Natural killer cell (primary cell): ENCODE results near the gene AGPAT2. TPM values are rescaled to one million over a fixed set of nuclear protein-coding genes. Genes with fewer than 3 reads are reported as not detected.

ENCODE experiments used
- ATAC-seq, 3 donors: fragments of 150-1000 bp in 2 of 3; fragments of 200-7000 bp in 1 of 3; cut with Tn5 transposase; 1 replicate in 1 of 3; 2 replicates in 2 of 3; pipeline ENCODE4 v1.10.0; 2021; ENCODE audit warnings: mild to moderate bottlenecking in 2 of 3, moderate library complexity in 2 of 3
- DNase-seq, 2 donors: peaks; one replicate each; pipeline versions ENCODE4 v3.0.0 to v3.0.0-alpha.2; 2013 to 2021; ENCODE audit warnings: mixed read lengths in 1 of 2
- H3K27ac ChIP-seq: one replicate; pipeline ENCODE4 v1.5.1; 2013; ENCODE audit warnings: mild to moderate bottlenecking, low read length
- H3K27me3 ChIP-seq: one replicate; pipeline ENCODE4 v1.6.1; 2013; ENCODE audit warnings: low read length; ENCODE audit not compliant: control insufficient read depth, insufficient read depth
- H3K36me3 ChIP-seq: one replicate; pipeline ENCODE4 v1.6.1; 2013; ENCODE audit warnings: low read length; ENCODE audit not compliant: control insufficient read depth, insufficient read depth
- H3K4me1 ChIP-seq: one replicate; pipeline ENCODE4 v1.6.1; 2013; ENCODE audit warnings: low read length; ENCODE audit not compliant: control insufficient read depth, insufficient read depth
- H3K4me3 ChIP-seq: one replicate; pipeline ENCODE4 v1.5.1; 2013; ENCODE audit warnings: low read length
- H3K9me3 ChIP-seq: one replicate; pipeline ENCODE4 v1.6.1; 2013; ENCODE audit warnings: low read length; ENCODE audit not compliant: control insufficient read depth, insufficient read depth
- H3K27ac Mint-ChIP-seq, 2 donors: one replicate each; pipeline ENCODE4 v1.8.0; 2022; ENCODE audit warnings: mild to moderate bottlenecking in 2 of 2, mixed read lengths in 2 of 2, moderate library complexity in 1 of 2
- H3K27me3 Mint-ChIP-seq, 2 donors: one replicate each; pipeline ENCODE4 v1.8.0; 2022; ENCODE audit warnings: low read depth in 2 of 2, mixed read lengths in 2 of 2
- H3K36me3 Mint-ChIP-seq: one replicate; pipeline ENCODE4 v1.8.0; 2022; ENCODE audit warnings: mixed read lengths
- H3K4me1 Mint-ChIP-seq, 2 donors: one replicate each; pipeline ENCODE4 v1.8.0; 2022; ENCODE audit warnings: mixed read lengths in 2 of 2
- H3K4me3 Mint-ChIP-seq: one replicate; pipeline ENCODE4 v1.8.0; 2022; ENCODE audit warnings: mild to moderate bottlenecking, moderate library complexity, mixed read lengths
- H3K9me3 Mint-ChIP-seq, 2 donors: one replicate each; pipeline ENCODE4 v1.8.0; 2022; ENCODE audit warnings: mixed read lengths in 2 of 2
- CTCF ChIP-seq: fragments of 200-600 bp; IDR thresholded peaks from one replicate; pipeline ENCODE4 v1.8.0; 2022; ENCODE audit warnings: antibody characterized with exemption
- WGBS: methylation state at CpG from one replicate; pipeline ENCODE4 v1.1.7; 2013; ENCODE audit warnings: missing lambda C conversion rate; ENCODE audit not compliant: insufficient coverage; 5-methylcytosine and 5-hydroxymethylcytosine counted together
- intact Hi-C: fragments of 100-400 bp; cut with micrococcal nuclease; formaldehyde crosslinking; loops from one replicate; pipeline ENCODE4 v1.14.2; 2022
- total RNA-seq, 4 donors: library from RNA; stranded (reverse); fragments of 120-200 nt in 1 of 4; gene quantifications; one replicate each; pipeline versions ENCODE4 v1.2.3 to v1.2.4, GENCODE V29; 2013 to 2022

AGPAT2 gene
- total RNA-seq, 3 donors from 2014 or later (not counting 1 experiment from before 2014, with no cell fraction given): 10.3 to 19.4 (median 12.0) TPM

- Histone ChIP-seq H3K4me3 (no peak overlapping the region), H3K27me3 (no peaks in the 10 kb centered on the region), H3K27ac (no peak overlapping the region), H3K36me3 (no peaks in the 10 kb centered on the region), H3K9me3 (no peaks in the 10 kb centered on the region), H3K4me1 (peaks cover 15% of the 10 kb centered on the region)
- ATAC-seq (no peak), DNase-seq (no peak)
- Mint-ChIP-seq H3K4me1 (no peaks in the 10 kb centered on the region), H3K27ac (no peak overlapping the region), H3K4me3 (no peak overlapping the region), H3K36me3 (no peaks in the 10 kb centered on the region), H3K27me3 (peaks cover 5% of the 10 kb centered on the region in 2 donors), H3K9me3 (no peaks in the 10 kb centered on the region)
- 92% methylated on average over 46 of the region's 46 CpGs for WGBS
- intact Hi-C loops: no loop called here
- no peak for TF ChIP-seq CTCF
Measured at GRCh38 chr9:136692185-136693134, 5.2 kb upstream of the AGPAT2 start.

- Histone ChIP-seq H3K27ac (no peak overlapping the region), H3K27me3 (no peaks in the 10 kb centered on the region), H3K9me3 (no peaks in the 10 kb centered on the region), H3K36me3 (no peaks in the 10 kb centered on the region), H3K4me3 (no peak overlapping the region), H3K4me1 (peaks cover 12% of the 10 kb centered on the region)
- H3K27ac Mint-ChIP-seq: no peak overlapping the region
- DNase-seq (no peak), ATAC-seq (no peak)
- no peaks in the 10 kb centered on the region for H3K9me3 Mint-ChIP-seq
- TF ChIP-seq CTCF: no peak
- no peaks in the 10 kb centered on the region for H3K4me1 Mint-ChIP-seq
- 87% methylated on average over 29 of the region's 29 CpGs for WGBS
- no peaks in the 10 kb centered on the region for H3K36me3 Mint-ChIP-seq
- H3K4me3 Mint-ChIP-seq: no peak overlapping the region
- intact Hi-C loops: no loop called here
- H3K27me3 Mint-ChIP-seq: no peaks in the 10 kb centered on the region
Measured at GRCh38 chr9:136691316-136692184, 4.3 kb upstream of the AGPAT2 start.

GRCh38 chr9:136690806-136691261, 3.6 kb upstream of the AGPAT2 start:
- H3K36me3 ChIP-seq: no peaks in the 10 kb centered on the region
- ATAC-seq: no peak

More at GRCh38 chr9:136690806-136691261, 3.6 kb upstream of the AGPAT2 start:
- Mint-ChIP-seq H3K27ac (no peak overlapping the region), H3K36me3 (no peaks in the 10 kb centered on the region), H3K9me3 (no peaks in the 10 kb centered on the region), H3K4me3 (no peak overlapping the region), H3K27me3 (no peaks in the 10 kb centered on the region), H3K4me1 (peaks cover 5 to 6% of the 10 kb centered on the region in 2 donors)
- Histone ChIP-seq H3K4me1 (peaks cover 15% of the 10 kb centered on the region), H3K27me3 (no peaks in the 10 kb centered on the region), H3K27ac (no peak overlapping the region), H3K9me3 (no peaks in the 10 kb centered on the region), H3K4me3 (no peak overlapping the region)
- intact Hi-C loops: no loop called here
- 90% methylated on average over 14 of the region's 15 CpGs for WGBS
- DNase-seq: no peak
- no peak for TF ChIP-seq CTCF
